GM19193 (cell line): ENCODE results near the gene NHSL2.

Source experiments
- POLR2A ChIP-seq: IDR thresholded peaks from 4 replicates; pipeline ENCODE4 v1.6.1; 2011; ENCODE audit not compliant: insufficient read depth, insufficient read length; ENCODE audit errors: extremely low read depth

The NHSL2 gene

DNA sequence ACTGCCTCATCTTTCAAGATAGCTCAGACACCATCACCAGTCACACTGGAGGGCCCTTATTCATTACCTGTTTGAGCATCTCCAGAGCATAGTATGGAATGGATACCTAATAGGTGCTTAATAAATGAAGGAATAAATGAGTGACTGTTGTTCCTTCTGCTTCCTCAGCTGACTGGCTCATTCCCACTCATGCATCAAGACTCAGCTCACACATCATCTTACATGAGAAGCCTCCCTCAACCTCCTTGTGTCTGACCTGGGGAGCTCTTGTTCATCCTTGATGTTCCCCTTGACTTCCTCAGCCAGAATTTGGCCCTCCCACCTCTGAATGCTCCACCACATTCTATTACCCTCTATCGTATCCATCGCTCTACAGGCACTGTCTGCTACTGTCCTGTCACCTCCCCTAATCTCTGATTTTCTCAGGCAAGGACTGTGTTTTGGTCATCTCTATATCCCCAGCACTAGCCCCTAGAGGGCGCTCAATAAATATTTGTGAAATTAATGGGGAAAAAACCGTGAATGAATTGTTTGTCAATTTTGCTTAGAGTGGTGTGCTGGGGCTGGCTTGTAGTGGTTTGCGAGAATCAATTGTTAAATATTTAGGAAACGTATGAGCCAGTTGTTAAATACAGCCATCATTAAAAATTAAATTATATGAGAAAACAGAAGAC, 88.3 kb downstream of the NHSL2 start:
- TF ChIP-seq POLR2A: no peak

DNA sequence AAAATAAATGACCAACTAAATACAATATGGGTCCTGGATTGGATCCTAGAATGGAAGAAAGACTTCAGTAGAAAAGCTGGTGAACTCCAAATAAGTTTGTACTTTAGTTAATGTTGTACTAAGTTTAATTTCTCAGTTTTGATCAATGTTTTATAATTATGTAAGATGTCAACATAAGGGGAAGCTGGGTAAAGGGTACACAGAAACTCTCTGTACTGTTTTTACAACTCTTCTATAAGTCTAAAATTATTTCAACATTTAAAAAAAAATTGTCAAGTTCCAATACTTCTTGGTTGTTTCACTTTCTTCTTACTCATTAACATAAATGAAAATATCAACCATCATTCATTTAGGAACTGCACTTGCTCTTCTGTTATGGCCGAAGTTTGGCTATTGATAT, 88.9 kb downstream of the NHSL2 start:
- no peak for TF ChIP-seq POLR2A

DNA sequence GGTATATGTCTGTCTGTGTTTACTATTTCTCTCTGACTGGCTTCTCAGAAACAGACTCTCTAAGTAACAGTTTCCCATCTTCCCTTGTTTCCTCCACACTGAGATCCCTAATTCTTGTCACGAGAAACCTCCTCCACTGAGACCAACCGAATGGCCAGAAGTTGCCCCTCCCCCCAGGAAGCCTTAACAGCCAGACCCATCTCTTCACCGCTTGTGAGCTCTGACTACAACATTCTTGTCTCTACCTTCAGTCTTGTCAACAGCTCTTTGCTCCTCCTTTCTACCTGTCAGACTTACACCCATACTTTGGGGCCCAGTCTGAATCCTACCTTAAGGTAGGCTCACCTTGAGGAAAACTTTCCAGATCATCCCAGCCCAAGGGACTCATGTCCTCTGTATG, 90.8 kb downstream of the NHSL2 start:
- TF ChIP-seq POLR2A: no peak

- no peak for TF ChIP-seq POLR2A
Measured at GRCh38 chrX:72001906-72002305, 91.3 kb downstream of the NHSL2 start.

DNA sequence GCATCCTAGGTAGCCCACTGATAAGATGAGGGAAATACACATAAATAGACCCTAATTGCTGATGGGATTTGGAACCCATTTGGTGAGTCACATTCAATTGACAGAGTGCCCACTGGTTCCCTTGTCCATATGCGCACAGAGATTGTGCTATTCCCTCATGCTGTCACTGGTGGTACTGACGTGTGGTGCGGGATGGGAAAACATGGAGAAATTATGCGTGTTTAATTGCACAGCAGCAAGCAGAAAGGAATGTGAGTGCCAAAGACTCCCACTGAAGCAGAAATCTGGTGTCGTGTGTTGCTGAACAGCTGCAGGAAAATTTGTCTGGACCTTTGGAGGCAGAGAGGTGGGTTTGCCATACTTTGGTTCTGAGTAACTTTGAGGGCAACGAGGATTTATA, 92.2 kb downstream of the NHSL2 start:
- TF ChIP-seq POLR2A: no peak

GRCh38 chrX:72003811-72004750, 93.4 kb downstream of the NHSL2 start:
- TF ChIP-seq POLR2A: no peak

GRCh38 chrX:72005046-72005445, 94.4 kb downstream of the NHSL2 start:
- TF ChIP-seq POLR2A: no peak

DNA sequence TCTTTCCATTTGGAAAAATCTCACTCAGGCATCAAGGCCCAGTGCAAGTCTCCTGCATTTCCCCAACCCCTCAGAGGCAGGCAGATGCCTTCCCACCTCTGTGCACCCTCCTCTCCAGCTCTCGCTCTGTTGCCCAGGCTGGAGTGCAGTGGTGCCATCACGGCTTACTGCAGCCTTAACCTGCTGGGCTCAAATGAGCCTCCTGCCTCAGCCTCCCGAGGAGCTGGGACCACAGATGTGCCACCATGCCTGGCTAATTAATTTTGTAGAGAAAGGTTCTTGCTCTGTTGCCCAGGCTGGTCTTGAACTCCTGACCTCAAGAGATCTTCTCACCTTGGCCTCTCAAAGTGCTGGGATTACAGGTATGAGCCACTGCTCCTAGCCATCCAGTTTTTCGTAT, 95.8 kb downstream of the NHSL2 start:
- TF ChIP-seq POLR2A: no peak

DNA sequence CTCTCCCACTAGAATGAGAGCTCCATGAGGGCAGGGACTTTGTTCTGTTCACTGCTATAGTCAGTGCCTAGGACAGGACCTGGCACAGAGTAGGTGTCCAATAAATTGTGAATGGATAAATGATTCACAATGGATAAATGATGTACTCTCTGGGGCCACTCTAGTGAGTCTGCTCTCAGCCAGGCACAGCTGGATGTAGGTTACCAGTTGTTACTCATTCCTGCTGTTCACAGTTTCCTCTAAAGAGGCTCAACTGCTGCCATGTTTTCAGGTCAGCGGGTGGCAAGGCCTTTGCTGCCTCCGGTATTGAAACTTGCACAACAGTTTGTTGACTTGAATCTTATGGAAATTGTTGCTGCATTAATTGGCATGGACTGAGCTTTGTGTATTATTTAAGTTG, 99.1 kb downstream of the NHSL2 start:
- TF ChIP-seq POLR2A: no peak

DNA sequence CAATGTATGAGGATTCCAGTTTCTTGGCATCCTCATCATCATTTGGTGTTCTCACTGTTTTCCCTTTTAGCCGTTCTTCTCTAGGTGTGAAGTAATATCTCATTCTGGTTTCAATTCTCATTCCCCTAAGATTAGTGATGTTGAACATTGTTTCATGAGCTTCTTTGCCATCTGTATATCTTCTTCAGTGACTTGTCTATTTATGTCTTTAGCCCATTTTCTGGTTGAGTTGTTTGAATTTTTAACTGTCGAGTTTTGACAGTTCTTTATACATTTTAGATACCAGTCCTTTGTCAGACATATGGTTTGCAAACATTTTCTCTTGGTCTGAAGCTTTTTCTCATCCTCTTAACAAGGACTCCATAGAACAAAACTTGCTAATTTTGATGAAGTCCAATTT, 101.1 kb downstream of the NHSL2 start:
- no peak for TF ChIP-seq POLR2A

- TF ChIP-seq POLR2A: no peak
Measured at GRCh38 chrX:72015383-72015782, 104.7 kb downstream of the NHSL2 start.

DNA sequence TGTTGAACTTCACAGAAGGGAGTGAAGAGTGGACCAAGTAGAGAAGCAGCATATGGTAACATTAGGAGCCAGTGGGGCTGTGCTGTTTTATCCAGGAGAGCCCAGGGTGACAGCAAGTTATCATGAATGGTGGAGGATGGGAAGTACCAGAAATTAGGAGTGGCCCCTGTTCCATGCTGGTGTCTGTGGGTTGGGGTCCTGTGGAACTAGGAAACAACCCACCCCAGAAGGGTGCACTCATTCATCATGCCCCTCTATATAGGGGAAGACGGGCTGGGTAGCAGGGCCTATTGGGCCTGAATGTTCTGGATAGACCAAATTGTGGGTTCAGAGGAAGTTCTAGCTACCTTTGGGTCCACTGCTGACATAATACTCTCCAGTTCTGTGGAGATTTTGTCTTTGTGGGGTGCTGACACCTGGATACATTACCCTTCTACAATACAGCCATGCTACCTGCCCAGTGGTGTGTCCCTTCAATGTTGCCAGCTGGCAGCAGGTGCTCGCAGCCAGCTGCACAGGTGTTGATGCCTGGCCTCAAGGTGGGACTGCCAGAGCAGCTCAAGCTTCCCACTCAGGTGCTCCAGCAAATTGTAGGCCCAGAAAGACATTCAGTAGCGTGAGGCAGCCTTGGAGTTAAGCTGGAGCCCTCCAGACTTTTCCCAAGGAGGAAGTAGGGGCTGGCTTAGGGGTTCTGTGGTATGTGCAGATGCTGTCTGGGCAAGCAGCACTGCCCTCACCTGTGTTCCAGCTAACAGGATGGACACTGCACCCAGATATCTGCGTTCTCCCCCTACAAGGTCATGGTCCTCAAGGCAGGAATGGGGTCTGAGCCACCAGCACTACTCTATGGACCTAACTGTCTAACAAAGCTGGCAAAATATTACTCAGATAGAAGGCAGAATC, 106.5 kb downstream of the NHSL2 start:
- no peak for TF ChIP-seq POLR2A

GRCh38 chrX:72018277-72019112, 107.8 kb downstream of the NHSL2 start:
- no peak for TF ChIP-seq POLR2A

DNA sequence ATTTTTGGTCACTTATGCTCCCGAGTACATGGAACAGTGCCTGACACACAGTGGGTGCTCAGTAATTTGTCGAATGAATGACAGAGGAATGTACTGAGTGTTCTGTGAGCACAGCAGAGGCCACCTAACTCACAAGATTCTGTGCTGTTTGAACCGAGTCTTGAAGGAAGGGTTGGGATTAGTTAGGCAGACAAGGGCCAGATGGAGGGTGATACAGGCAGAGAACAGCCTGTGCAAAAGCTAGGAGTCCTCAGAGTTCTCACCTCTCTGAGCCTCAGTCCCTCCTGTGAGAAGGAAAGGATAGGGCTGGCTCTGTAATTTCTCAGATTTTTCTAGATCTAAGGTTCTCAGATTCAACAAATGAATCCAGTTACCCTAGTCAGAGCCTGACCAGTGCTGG, 108.8 kb downstream of the NHSL2 start:
- TF ChIP-seq POLR2A: no peak
